ENCODE results near the gene LTBP1. TPM values are rescaled to one million over a fixed set of nuclear protein-coding genes. Genes with fewer than 3 reads are reported as not detected.

The LTBP1 gene
- total RNA-seq, 2 experiments from 2014 or later, result 0.18 TPM; not detected in 1

GRCh38 chr2:33099989-33100388, 153.2 kb downstream of the LTBP1 start:
- ATAC-seq, result no peak
- ChIA-PET POLR2A (no interaction called here), CTCF (interaction anchor here (1.4 kb wide), 1 partner anchor 12 kb away, joined by 3 read pairs; no protein-coding TSS in a partner anchor)
- TF ChIP-seq, protein P1, sequence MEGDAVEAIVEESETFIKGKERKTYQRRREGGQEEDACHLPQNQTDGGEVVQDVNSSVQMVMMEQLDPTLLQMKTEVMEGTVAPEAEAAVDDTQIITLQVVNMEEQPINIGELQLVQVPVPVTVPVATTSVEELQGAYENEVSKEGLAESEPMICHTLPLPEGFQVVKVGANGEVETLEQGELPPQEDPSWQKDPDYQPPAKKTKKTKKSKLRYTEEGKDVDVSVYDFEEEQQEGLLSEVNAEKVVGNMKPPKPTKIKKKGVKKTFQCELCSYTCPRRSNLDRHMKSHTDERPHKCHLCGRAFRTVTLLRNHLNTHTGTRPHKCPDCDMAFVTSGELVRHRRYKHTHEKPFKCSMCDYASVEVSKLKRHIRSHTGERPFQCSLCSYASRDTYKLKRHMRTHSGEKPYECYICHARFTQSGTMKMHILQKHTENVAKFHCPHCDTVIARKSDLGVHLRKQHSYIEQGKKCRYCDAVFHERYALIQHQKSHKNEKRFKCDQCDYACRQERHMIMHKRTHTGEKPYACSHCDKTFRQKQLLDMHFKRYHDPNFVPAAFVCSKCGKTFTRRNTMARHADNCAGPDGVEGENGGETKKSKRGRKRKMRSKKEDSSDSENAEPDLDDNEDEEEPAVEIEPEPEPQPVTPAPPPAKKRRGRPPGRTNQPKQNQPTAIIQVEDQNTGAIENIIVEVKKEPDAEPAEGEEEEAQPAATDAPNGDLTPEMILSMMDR (IDR thresholded peaks at IDR 0.05), result no peak
- H3K4me3 Mint-ChIP-seq, result no peak overlapping the region
- no peaks in the 10 kb centered on the region for H3K9me3 Mint-ChIP-seq
- peaks cover 12% of the 10 kb centered on the region for H3K27me3 Mint-ChIP-seq
- H3K4me1 Mint-ChIP-seq (ENCODE audit: low read depth), result no peaks in the 10 kb centered on the region
- H3K36me3 Mint-ChIP-seq (ENCODE audit: low read depth), result no peaks in the 10 kb centered on the region
- intact Hi-C loops (cut with micrococcal nuclease), result no loop called here
- DNase-seq, result no peak
- H3K27ac Mint-ChIP-seq, result no peak overlapping the region

DNA sequence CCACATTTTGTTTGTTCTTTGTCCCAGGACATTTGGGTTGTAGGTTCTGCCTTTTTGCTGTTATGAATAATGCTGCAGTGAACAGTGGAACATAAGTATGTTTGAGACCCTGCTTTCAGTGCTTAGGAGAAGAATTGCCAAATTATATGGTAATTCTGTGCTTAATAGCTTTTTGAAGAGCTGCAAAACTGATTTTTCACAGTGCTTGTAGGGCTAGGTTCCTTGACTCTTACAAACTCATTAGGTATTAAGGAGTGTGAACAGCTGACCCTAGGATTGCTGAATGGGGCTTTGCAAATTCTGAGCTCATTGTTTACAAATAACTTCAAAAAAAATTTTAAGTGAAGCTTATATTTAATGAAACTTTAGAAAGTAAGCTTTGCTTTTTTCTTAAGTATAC, 154.2 kb downstream of the LTBP1 start:
- H3K4me3 Mint-ChIP-seq, result no peak overlapping the region
- CTCF ChIA-PET, result interaction anchor here (1.6 kb wide), 1 partner anchor 295 kb away, joined by 4 read pairs; no protein-coding TSS in a partner anchor
- ATAC-seq, result no peak
- H3K27ac Mint-ChIP-seq, result no peak overlapping the region
- H3K9me3 Mint-ChIP-seq, result no peaks in the 10 kb centered on the region
- TF ChIP-seq, protein P1 (IDR thresholded peaks at IDR 0.05), result no peak
- H3K27me3 Mint-ChIP-seq, result peaks cover 12% of the 10 kb centered on the region
- no peaks in the 10 kb centered on the region for H3K4me1 Mint-ChIP-seq (ENCODE audit: low read depth)
- no peak for DNase-seq
- intact Hi-C loops (cut with micrococcal nuclease), result no loop called here
- no peaks in the 10 kb centered on the region for H3K36me3 Mint-ChIP-seq (ENCODE audit: low read depth)
- POLR2A ChIA-PET, result no interaction called here

DNA sequence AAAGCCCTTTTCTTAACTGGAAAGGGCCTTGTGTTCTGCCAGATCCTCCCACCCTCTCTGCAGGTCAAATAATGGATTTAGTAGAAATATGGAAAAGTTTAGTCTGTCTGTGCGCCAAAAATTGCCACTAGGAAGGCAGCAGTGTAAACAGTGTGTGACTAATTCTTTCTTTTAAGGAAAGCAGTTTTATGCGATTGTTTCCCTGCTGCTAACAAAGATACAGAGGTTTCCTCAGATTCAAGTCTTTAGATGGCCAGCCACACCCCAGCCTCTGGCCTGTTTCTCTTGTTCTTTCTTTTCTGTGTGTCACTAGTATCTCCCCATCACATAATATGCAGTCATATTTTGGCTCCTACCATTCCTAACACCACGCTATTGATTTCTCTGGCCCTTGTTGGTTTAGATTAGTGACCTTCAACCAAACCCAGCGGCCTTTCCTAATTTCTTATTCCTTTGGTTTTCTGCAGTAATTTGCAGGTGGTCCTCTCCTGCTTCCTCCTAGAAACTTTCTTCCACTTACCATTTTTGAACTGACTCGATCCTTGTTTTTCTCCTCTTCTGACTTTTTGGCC, 157.4 kb downstream of the LTBP1 start:
- Mint-ChIP-seq H3K9me3 (no peaks in the 10 kb centered on the region), H3K27me3 (peaks cover 14% of the 10 kb centered on the region), H3K4me1 (ENCODE audit: low read depth) (no peaks in the 10 kb centered on the region), H3K4me3 (no peak overlapping the region), H3K27ac (no peak overlapping the region), H3K36me3 (ENCODE audit: low read depth) (no peaks in the 10 kb centered on the region)
- ChIA-PET POLR2A (no interaction called here), CTCF (no interaction called here)
- intact Hi-C loops (cut with micrococcal nuclease), result no loop called here
- TF ChIP-seq, protein P1 (IDR thresholded peaks at IDR 0.05), result no peak
- DNase-seq (no peak), ATAC-seq (no peak)

DNA sequence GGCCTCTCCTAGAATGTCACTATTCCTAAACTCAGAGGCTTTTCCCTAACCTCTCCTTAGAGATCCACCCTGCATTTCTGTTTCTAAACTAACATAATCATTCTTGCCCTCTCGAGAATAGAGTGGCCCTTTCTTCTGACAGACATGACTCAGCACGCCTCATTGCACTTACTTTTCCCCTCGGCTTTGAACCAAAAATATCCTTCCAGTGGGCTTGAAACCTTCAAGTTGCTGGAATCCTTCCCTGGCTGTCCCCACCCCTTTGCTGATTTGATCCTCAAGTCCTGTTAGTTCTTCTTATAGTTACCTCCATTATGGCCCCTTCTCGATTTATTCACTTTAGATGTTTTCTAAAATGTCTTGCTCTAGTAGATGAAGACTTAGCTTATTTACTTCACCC, 158.0 kb downstream of the LTBP1 start:
- Mint-ChIP-seq H3K9me3 (no peaks in the 10 kb centered on the region), H3K27me3 (peaks cover 14% of the 10 kb centered on the region), H3K4me1 (ENCODE audit: low read depth) (no peaks in the 10 kb centered on the region), H3K27ac (no peak overlapping the region), H3K36me3 (ENCODE audit: low read depth) (no peaks in the 10 kb centered on the region), H3K4me3 (no peak overlapping the region)
- TF ChIP-seq, protein P1 (IDR thresholded peaks at IDR 0.05), result no peak
- POLR2A ChIA-PET, result no interaction called here
- DNase-seq, result no peak
- intact Hi-C loops (cut with micrococcal nuclease), result no loop called here
- ATAC-seq, result no peak
- CTCF ChIA-PET, result no interaction called here

- ATAC-seq, result no peak
- TF ChIP-seq, protein P1 (IDR thresholded peaks at IDR 0.05), result no peak
- Mint-ChIP-seq H3K36me3 (ENCODE audit: low read depth) (no peaks in the 10 kb centered on the region), H3K27me3 (peaks cover 14% of the 10 kb centered on the region), H3K4me1 (ENCODE audit: low read depth) (no peaks in the 10 kb centered on the region), H3K4me3 (no peak overlapping the region), H3K27ac (no peak overlapping the region), H3K9me3 (no peaks in the 10 kb centered on the region)
- POLR2A ChIA-PET, result no interaction called here
- intact Hi-C loops (cut with micrococcal nuclease), result no loop called here
- CTCF ChIA-PET, result no interaction called here
- no peak for DNase-seq
These were observed 159.4 kb downstream of the LTBP1 start for GRCh38 chr2:33106115-33106514.
